Measurements from ENCODE around the gene SSR4. TPM values are rescaled to one million over a fixed set of nuclear protein-coding genes. Genes with fewer than 3 reads are reported as not detected.

The SSR4 gene
- total RNA-seq, 1 donor from 2014 or later = 210 TPM

DNA sequence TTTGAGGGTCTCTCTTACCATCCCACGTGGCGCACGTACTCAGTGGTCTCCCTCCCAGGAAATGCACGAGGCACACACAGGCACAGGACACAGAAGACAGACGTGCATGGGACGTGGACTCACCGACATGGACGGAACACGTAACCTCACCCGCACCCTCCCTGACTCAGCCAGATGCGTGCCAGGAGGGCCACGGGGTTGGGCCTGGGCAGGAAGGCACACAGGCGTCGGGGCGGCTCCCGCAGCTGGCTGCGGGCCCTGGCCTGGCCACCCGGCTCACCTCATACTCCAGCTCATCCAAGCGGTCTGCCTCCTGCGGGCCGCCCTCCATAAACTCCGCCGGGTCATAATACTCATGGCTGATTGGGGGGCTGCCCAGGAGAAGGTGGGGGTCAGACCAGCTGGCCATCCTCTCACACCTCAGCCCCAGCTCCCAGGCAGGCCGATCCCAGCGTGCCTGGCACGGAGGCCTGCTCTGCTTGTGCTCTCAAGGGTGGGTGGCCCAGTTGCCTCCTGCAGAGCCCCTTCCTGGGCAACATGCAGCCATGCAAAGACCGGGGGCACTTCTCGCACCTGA, 12.6 kb downstream of the SSR4 start:
- no peaks in the 10 kb centered on the region for H3K36me3 ChIP-seq
- H3K4me1 ChIP-seq = no peaks in the 10 kb centered on the region
- H3K4me3 ChIP-seq = no peak overlapping the region
- intact Hi-C loops (cut with DNase I) = no loop called here
- DNase-seq (no peak), ATAC-seq (no peak)
- no peaks in the 10 kb centered on the region for H3K27me3 ChIP-seq (ENCODE audit: low read depth)
- TF ChIP-seq, protein P1, sequence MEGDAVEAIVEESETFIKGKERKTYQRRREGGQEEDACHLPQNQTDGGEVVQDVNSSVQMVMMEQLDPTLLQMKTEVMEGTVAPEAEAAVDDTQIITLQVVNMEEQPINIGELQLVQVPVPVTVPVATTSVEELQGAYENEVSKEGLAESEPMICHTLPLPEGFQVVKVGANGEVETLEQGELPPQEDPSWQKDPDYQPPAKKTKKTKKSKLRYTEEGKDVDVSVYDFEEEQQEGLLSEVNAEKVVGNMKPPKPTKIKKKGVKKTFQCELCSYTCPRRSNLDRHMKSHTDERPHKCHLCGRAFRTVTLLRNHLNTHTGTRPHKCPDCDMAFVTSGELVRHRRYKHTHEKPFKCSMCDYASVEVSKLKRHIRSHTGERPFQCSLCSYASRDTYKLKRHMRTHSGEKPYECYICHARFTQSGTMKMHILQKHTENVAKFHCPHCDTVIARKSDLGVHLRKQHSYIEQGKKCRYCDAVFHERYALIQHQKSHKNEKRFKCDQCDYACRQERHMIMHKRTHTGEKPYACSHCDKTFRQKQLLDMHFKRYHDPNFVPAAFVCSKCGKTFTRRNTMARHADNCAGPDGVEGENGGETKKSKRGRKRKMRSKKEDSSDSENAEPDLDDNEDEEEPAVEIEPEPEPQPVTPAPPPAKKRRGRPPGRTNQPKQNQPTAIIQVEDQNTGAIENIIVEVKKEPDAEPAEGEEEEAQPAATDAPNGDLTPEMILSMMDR (IDR thresholded peaks at IDR 0.05) = no peak
- H3K9me3 ChIP-seq = no peaks in the 10 kb centered on the region
- H3K27ac ChIP-seq = no peak overlapping the region

DNA sequence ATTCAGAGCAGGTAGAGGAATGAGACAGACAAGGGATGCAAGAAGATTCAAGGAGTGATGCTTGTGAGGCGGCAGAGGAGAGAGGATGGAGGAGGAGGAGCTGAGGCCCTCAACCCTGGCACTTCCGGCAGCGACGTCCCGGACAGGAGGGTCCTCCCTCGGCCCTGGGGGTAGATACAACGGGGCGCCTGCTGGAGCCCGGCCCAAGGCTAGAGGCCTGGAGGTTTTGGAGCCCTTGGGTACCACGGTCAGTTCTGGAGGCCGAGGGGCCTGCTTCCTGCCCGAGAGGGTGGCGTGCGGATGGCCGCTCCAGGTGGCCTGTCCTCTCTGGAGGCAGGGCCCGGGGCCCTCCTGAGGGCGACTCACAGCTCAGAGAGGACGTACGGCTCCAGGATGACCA, 13.5 kb downstream of the SSR4 start:
- TF ChIP-seq, protein P1 (IDR thresholded peaks at IDR 0.05) = no peak
- no peaks in the 10 kb centered on the region for H3K9me3 ChIP-seq
- ATAC-seq (no peak), DNase-seq (no peak)
- no peak overlapping the region for H3K27ac ChIP-seq
- no peaks in the 10 kb centered on the region for H3K4me1 ChIP-seq
- intact Hi-C loops (cut with DNase I) = no loop called here
- H3K4me3 ChIP-seq = no peak overlapping the region
- no peaks in the 10 kb centered on the region for H3K36me3 ChIP-seq
- H3K27me3 ChIP-seq (ENCODE audit: low read depth) = no peaks in the 10 kb centered on the region

DNA sequence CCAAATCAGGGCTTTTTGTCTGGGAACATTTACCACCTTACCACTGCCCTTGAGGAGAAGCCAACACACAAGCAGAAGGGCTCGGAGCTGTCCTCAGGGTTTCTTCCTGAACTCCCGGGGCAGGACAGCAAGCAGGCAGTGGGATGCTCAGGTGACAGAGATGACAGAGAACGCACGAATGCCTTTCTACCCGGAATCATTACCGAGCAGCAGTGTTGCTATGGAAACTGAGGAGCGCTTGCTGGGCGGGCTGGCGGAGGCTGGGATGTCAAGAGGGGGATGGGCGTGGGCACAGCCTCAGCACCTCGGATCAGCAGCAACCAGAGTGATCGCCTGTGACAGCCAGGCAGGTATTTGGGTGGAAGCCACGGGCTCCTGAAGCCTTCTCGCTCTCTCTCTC, 17.8 kb downstream of the SSR4 start:
- intact Hi-C loops (cut with DNase I) = no loop called here
- TF ChIP-seq, protein P1 (IDR thresholded peaks at IDR 0.05) = no peak
- DNase-seq (no peak), ATAC-seq (no peak)
- H3K27me3 ChIP-seq (ENCODE audit: low read depth) = no peaks in the 10 kb centered on the region
- H3K9me3 ChIP-seq = no peaks in the 10 kb centered on the region
- H3K27ac ChIP-seq = no peak overlapping the region
- no peaks in the 10 kb centered on the region for H3K36me3 ChIP-seq
- H3K4me1 ChIP-seq = no peaks in the 10 kb centered on the region
- no peak overlapping the region for H3K4me3 ChIP-seq

DNA sequence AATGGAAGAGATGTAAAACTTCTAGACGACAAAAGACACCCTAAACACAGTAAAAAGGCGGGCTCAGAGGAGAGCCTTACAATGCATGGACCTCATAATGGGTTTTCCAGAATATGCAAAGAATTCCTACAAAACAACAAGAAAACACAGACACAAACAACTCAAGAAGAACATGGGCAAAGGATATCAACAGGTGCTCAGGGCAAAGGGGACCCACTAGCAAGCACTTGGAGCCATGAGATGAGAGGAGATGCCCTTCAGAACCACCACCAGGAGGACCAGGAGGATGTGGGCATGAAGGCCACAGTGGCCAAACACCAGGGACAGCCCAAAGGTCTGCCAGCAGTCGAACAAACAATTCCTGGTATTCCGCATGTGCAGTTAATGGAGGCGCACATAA, 18.7 kb downstream of the SSR4 start:
- DNase-seq = no peak
- TF ChIP-seq, protein P1 (IDR thresholded peaks at IDR 0.05) = no peak
- Histone ChIP-seq H3K4me3 (no peak overlapping the region), H3K27me3 (ENCODE audit: low read depth) (no peaks in the 10 kb centered on the region), H3K27ac (no peak overlapping the region), H3K4me1 (no peaks in the 10 kb centered on the region), H3K9me3 (no peaks in the 10 kb centered on the region), H3K36me3 (no peaks in the 10 kb centered on the region)
- no peak for ATAC-seq
- intact Hi-C loops (cut with DNase I) = no loop called here

DNA sequence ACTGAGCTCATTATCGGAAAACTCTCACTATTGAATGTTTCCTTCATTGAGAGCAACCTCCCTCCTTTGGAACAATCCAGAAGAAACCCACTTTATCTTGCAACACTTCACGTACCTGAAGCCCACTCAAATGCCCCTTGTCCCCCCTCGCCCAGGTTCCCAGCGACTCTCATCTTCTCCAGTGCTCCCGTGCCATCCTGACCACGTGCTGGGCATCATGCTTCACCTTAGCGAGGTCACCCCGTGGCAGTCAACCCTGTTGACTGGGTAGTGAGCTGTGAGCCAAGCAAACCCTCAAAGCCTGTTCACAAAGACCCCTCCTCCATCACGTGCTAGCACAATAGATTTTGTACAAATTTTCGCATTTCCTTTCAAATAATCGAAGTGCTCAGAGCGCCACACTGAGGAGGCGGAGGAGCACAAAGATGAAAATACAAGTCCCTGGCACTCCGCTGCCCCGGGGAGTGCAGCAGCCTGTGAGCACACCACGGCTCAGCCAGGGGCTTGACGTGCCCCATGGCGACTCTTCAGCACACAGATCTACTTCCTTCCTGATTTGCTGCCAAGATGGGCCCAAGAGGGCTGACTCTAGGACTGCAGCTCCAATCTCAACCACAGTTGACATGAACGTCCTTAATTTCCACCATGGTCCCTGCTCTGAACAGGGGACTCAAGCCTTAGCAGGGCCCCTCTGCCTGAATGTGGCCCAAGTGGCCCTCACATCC, 20.3 kb downstream of the SSR4 start:
- DNase-seq (no peak), ATAC-seq (no peak)
- no peaks in the 10 kb centered on the region for H3K4me1 ChIP-seq
- H3K9me3 ChIP-seq = no peaks in the 10 kb centered on the region
- no peaks in the 10 kb centered on the region for H3K36me3 ChIP-seq
- H3K4me3 ChIP-seq = no peak overlapping the region
- H3K27me3 ChIP-seq (ENCODE audit: low read depth) = no peaks in the 10 kb centered on the region
- TF ChIP-seq, protein P1 (IDR thresholded peaks at IDR 0.05) = no peak
- intact Hi-C loops (cut with DNase I) = no loop called here
- H3K27ac ChIP-seq = no peak overlapping the region

All from lower lobe of right lung (tissue), 2 donors.